HG03097 (cell line): ENCODE measurements around the gene CACUL1.
"Not testable (repeated sequence)": the region's sequence is repeated elsewhere in the genome, so short reads cannot be mapped to it uniquely, and the experiment has no call there.

Source experiments
- ATAC-seq: cut with Tn5 transposase; IDR thresholded peaks from one replicate; pipeline ENCODE4 v1.9.1; 2021; ENCODE audit not compliant: unreplicated experiment, low FRiP score

The CACUL1 gene

DNA sequence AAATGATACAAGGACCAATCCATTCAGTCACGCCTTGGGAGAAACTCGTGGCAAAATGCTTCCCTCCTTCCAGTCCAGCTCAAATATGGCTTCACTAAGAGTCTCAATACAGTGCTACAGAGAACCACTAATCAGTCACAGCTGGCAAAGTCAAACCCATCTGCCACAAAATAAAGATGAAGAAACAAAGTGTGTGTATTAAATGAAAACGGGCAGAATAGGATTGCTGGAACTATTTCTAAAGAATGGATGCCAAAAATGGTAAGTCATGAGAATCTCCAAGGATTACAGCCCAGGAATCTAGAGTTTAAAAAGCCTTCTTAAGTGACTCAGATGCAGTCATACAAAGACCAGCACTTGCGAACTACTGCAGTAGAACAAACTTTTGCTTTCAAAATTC lies 61.9 kb downstream of the CACUL1 start:
- ATAC-seq, result no peak

DNA sequence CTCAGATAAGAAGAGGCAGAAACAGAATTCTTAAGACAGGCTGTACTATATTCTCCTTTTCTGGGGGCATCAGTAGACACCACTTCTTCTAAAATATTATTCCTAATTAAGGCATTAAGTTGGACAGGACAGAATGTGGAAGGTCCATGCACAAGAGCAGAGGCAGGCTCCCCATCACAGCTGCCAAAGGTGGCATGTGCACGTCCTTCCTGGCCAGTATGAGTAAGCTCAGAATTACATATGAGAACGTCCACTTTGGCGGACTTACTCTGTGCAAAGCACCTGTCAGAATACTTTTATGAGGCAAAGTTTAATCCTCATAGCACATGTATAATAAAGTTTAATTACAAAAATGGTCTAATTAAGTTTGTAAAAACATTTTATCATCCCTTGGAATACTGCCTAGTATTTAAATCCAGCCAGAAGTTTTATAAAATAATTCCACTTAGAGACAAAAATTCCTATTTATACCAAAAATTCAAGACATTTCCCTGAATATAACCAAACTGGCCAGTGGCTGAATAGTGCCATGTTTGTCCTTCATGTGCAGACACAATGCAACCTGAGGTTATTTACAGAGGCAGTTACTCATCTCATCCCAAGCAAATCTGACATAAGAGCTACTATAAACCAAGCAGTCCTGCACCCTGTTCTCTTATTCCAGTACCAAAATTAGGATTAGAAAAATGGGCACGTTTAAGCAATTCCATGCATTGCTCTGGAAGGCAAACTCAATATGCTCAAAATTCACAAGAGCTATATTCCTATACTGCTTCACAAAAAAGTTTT lies 65.5 kb downstream of the CACUL1 start:
- ATAC-seq, result no peak

DNA sequence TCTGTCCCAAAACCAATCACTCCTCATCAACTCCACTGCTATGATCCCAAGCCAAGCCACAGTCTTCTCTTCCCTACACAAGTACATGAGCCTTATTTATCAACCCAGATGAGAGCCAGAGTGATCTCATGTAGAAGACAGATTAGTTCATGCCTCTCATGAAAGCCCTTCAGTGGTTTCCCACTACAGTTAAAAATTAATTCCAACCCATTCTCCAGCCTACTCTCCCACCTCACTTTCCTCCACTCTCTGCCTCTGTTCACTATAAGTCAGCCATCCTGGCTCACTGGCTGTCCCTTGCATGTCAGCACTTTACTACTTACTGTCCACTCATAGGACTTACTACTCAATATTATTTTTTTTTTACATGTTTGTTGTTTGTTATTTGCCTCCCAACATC lies 67.3 kb downstream of the CACUL1 start:
- no peak for ATAC-seq

DNA sequence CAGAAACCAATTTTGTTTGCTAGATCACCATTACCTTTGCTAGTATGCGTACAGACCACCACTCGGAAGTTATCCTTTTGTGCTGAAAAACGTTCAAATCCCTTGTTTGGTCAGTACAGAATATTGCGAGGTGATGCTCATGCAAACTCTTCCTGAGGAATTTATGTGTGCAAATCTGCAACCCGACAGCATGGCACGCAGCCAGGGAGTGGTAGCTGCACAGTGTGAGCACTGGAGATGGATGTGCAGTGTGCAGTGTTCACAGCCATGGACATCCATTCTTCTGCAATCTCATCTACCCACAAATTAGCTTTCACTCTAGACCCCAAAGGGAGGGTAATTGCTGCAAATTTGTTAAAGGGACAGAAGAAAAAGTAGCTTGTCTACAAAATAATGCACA lies 72.2 kb downstream of the CACUL1 start:
- no peak for ATAC-seq

DNA sequence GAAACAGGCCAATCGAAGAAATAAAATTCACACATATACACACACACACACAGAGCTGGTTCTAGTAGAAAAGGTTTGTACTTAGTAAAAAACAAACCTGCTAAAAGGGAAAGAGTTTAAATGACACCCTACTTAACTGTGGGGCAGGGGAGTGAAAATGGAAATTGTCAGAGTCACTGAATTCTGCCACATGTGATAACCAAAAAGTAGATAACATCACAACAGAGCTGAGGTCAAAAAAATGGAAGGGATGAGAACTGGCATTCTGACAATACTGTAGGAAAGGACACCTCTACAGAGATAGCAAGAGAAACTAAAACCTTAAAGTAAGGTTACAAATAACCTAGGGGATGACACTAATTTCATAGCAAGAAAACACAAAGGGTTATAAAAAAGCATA lies 74.6 kb downstream of the CACUL1 start:
- ATAC-seq, result no peak

DNA sequence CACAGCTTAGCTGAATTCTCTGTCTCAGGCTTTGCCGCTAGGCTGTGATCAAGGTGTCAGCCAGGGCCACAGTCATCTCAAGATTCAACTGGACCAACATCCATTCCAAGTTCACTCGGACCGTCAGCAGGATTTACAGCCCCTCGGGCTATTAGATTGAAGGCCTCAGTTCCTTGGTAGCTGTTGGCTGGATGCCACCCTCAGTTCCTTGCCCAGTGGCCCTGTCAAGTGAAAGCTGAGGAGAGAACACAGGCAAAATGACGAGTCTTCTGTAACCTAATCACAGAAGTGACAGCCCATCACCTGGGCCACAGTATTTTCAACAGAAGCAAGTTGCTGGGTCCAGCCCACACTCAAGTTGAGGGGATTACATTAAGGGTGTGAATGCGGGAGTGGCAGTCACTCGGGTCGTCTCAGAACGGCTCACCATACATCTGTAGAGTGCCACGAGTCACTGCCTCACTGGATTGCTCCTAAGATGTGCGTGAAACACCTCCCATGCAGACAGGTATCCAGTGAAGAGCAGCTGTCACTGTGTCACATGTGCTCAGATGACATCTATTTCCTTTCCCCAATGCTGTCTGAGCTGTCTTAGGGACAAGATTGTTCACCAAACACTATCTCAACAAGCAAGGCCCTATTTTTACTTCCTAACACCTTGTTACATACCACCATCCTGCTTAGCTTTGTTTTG lies 80.4 kb downstream of the CACUL1 start:
- ATAC-seq, result no peak

DNA sequence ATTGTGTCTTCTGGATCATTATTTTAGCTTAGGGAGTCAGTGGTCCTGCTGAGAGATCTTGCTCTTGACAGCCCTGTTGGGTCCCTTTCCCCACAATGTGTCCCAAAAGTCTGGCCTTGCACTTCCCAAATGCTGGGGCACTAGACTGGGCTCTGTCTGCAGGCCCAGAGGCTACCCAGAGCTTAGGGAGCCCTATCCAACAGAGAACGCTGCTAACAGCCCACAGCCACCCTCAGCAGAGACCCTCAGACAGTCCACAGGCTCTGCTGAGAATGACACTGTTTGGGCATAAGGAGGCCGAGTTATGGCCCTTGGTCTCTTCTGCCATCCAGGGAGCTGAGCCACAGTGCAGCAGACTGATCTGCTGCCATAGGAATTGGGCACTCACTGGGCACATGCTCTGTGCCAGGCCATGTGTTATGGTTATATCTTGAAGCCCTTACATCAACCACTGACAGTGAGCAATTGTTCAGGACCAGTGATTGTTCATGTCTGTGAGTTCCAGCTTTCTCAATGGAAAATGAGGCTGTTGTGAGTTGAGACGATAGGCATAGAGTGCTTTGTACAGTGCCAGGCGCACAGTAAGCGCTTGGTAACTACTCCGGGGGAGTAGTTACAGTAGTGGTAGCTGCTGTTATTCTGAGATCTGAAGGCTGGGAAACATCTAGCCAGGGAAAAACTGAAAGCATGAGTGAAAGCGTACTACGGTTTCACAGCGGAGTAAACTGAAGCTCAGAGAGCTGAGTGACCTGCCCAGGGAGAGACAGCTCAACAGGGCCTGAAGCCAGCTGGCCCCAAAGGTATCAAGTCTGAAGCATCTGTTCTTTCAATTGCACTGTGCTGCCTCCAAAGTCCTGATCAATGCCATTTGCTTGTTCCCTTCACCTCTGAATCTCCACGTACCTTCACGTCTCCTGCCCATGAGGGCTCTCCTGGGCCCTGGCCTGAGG lies 81.7 kb downstream of the CACUL1 start:
- ATAC-seq, result no peak

DNA sequence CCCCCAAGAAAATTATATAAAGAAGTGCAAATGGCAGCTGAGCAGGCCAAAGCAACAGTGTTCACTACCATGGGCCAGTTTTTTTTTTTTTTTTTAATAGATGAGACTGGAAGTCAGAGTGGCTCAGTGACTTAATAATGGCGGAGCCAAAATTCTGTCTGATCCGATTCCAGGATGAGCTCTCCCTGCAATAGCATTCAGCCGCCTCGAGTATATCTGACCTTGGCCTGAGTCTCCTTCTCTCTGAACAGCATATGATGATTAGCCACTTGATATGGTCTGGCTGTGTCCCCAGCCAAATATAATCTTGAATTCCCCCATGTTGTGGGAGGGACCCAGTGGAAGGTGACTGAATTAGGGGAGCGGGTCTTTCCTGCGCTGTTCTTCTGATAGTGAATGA lies 82.6 kb downstream of the CACUL1 start:
- ATAC-seq, result no peak

DNA sequence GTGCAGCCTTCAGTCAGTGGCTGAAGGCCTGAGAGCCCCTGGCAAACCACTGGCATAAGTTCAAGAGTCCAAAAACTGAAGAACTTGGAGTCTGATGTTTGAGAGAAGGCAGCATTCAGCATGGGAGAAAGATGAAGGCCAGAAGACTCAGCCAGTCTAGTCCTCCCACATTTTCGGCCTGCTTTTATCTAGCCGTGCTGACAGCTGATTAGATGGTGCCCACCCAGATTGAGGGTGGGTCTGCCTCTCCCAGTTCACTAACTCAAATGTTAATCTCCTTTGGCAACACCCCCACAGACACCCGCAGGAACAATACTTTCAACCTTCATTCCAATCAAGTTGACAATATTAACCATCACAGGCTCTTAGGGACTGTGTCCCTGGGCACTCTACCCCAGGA lies 83.5 kb downstream of the CACUL1 start:
- ATAC-seq, result not testable (repeated sequence)

DNA sequence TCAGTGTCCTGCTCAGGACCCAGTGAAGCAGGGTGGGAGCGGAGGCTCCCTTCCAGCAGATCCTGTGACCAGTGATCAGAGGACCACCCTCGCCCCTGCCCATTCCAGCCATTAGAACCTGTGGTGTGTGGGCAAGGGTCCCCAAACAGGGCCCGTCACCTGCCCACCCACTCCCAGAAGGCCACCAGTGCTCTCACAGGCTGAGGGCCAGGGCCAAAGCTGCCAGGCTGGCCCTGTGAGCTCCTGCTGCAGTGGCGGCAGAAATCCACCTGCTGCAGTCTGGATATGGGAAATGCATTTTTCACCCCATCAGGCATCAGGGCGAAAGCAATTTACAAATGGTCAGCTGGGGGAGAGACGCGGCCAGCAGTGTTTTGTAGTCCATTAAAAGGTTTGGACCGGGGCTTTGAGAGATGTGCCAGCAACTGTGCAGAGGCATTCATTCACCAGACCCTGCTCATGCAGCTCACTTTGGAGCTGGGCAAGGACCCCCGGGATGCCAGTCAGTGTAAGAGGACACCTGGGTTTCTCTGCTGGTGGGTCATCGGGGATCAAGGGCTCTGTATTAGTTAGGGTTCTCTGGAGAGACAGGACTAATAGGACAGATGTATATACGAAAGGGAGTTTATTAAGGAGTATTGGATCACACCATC lies 84.2 kb downstream of the CACUL1 start:
- no peak for ATAC-seq

DNA sequence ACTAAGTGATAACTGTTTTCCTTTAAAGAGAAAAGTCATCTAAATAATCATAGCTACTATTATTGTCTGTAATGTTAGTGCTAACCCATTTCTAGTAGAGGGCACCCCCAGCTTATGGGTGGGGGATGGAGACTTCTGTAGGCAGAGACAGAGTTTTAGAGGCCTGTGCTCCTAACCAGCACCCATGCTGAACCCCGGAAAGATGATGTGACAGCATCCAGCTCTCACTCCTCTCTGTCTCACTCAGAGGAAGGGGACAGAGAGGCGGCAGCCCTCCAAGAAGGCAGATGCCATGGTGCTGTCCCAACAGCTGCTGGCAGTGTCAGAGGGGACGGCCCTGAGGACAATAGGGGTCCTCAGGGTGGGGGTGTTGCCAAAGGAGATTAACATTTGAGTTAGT lies 84.9 kb downstream of the CACUL1 start:
- no peak for ATAC-seq

DNA sequence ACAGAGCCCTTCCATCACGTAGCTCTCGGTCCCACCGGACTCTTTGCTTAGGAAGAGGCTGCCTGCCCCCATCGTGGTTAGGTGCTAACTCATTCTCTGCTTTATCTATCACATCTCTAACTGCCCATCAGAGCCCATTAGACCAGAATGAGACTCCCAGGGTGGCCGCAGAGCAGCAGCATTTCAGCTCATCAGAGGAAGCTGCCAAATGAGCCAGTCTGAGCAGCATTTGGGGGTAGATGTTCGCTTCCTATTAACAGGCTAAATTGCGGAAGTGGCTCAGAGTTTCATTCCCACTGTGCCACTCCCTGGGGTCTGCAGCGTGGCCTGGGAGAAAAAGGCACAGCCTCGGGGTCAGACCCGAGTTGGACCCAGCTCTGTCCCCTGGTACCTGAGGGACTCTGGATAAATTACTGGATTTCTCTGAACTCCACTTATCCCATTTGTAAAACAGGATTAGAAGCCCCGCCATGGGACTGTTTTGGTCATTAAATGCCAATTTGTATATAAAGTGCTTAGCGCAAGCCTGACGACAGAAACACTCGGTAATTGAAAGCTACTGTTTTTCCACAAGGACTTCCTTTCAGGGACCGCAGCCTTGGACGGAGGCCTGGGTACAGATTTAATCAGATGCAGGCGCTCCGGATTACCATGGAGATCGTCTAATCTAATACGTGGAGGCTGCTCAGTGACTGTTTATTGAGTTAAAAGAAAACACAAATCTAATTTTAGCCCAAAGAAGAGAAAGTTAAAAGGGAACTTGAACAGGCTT lies 85.6 kb downstream of the CACUL1 start:
- ATAC-seq, result no peak

DNA sequence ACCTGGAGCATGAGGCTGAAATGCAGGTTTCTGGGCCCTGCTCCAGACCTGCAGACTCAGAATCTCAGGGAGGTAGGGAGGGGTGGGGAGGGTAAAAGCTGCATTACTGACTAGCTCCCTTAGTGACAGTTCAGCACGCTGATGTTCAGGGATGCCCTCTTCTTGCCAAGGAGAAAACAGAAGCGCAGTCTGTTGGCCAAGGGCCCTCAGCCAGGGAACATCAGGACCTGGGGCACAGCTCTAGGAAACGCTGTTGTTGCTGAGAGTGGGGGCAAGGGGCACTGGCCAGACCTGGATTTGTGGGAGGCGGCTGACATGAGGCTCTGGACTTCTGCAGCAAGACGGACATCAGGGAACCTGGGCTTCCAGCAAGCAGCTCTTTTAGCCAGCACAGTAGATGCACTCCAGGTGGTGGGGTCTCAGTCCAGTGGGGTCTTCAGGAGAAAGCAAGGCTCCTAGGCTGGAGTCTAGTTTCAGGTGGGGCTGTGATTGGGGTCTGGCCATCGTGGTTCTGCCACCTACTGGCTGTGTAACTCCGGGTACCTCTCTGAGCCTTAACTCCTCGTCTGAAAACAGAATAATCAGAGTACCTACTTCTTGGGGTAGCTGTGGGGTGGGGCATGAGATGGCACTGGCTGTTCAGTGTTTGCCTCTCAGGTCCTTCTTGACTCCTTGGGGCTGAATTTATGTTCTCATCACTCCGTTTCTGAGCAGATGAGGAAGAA lies 86.4 kb downstream of the CACUL1 start:
- no peak for ATAC-seq

DNA sequence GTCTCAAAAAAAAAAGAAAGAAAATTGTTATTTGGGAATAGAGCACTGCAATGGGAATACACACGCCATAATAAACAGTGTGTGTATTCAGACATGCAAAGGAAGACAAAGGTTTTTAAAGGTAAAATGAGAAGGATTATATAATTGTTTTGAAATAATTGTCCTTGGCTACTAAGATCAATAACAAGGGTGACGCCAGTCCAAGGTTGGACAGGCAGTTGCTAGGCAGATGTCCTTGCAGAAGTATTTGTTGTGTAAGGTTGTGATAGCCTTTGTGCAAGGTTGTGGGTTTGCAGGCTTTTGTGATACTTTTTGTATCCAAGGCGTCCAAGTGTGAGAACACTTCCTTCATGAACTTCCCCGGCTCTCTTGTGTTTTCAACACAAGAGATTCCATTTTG lies 87.0 kb downstream of the CACUL1 start:
- ATAC-seq, result no peak

DNA sequence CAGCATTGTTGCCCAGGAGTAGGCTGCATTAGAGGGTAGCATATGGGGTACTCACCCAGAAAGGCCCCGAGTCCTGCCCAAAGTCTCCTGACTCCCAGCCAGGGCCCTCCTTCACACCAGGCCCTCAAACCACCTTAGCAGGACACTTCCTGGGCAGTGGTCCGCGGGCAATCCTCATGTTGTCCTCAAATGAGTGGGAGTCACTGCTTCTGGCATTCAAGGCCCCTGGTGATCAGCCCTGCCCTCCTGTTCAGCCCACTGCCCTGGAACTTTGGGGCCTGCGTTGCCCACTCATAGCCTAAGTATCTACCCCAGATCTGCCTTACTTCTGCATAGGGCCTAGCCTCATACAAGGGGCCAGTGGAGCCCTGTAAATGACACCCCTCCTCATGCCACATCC lies 88.4 kb downstream of the CACUL1 start:
- no peak for ATAC-seq

DNA sequence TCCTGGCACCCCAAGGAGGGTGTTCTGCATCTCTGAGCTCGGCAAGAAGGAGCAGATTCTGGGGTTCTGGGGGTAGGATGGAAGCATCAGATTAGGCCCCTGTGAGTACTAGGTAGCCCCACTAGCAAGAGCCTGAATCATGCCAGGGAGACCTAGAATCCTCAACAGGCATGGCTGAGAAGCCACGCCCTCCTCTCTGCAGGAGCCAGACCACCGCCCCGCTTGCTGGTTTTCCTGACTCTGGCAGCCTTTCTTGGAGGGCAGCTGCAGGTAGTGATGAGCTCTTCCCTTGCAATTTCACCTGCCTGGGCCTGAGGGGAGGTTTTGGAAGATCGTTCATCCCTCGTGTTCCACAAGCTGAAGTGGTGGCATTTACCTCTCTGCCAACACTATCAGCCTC lies 90.4 kb downstream of the CACUL1 start:
- no peak for ATAC-seq

DNA sequence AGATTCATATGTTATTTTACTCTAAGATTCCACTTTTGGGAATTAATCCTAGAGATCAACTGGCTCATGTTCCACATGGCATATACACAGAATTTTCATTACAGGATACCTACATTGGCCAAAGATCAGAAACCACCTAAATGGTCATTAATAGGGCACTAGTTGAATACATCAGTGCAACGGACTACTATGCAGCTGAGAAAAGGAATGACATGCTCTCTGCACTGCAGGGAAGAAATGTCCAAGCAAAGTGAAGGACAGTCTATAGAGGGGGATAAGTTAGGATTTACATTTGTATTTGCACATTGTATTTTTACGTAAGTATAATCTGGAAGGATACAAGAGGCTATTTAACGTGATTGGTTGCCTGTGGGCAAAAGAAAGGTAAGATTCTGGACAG lies 91.6 kb downstream of the CACUL1 start:
- ATAC-seq, result no peak

DNA sequence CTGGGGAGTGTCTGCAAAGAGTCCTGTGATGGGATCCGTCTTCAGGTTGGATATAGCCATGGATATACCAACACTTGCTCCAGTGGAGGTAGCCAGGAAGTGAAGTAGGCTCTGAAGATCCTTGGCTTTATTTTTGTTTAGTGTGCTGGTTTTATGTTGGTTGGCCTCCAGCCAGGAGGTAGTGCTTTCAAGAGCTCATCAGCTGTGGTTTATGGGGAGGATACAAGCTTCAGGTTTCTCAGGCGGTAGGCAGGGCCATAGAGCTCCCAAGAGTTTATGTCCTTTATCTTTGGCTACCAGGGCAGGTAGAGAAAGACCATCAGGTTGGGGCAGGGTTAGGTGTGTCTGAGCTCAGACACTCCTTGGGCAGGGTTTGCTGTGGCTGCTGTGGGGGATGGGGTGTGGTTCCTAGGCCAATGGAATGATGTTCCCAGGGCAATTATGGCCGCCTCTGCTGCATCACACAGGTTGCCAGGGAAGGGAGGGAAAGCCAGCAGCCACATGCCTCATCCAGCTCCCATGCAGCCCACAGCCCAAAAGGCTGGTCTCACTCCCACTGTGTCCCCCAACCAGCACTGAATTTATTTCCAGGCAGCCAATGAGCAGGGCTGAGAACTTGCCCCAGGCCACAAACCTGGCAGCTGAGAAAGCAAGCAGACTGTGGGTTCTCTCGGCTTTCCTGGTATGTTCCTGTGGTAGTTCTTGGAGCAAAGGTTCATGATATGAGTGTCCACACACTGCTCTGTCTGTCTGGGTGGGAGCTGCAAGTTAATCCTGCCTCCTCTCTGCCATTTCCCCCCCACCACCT lies 92.3 kb downstream of the CACUL1 start:
- no peak for ATAC-seq

DNA sequence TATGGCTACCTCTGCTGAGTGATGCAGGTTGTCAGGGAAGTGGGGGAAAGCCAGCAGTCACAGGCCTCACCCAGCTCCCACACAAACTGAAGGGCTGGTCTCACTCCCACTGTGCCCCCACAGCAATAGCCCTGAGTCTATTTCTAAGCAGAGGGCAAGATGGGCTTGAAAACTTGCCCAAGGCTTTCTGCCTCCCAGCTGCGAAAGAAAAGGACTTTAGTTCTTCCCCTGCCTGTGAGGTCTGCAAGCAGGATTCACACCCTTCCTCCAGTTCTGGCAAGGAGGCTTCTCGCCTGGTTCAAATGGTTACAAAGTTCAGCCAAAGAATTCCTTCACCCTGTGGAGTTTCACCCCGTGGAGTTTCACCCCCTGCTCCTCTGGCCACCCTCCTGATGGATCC lies 96.0 kb downstream of the CACUL1 start:
- no peak for ATAC-seq
